DND-41 (cell line): ENCODE measurements around the gene TMEM97.

Source experiments
- EZH2 ChIP-seq: IDR thresholded peaks from 3 replicates; pipeline ENCODE4 v1.6.1; 2012; ENCODE audit warnings: borderline replicate concordance, low read depth, mild to moderate bottlenecking, moderate library complexity, low read length, inconsistent platforms; ENCODE audit not compliant: severe bottlenecking
- TF ChIP-seq, protein P1 (sequence below): IDR thresholded peaks from 2 replicates; pipeline ENCODE4 v1.5.1; 2012; ENCODE audit warnings: borderline replicate concordance, low read length, moderate library complexity, mild to moderate bottlenecking; ENCODE audit not compliant: poor library complexity, severe bottlenecking; ENCODE audit errors: extremely low read depth

DNA sequence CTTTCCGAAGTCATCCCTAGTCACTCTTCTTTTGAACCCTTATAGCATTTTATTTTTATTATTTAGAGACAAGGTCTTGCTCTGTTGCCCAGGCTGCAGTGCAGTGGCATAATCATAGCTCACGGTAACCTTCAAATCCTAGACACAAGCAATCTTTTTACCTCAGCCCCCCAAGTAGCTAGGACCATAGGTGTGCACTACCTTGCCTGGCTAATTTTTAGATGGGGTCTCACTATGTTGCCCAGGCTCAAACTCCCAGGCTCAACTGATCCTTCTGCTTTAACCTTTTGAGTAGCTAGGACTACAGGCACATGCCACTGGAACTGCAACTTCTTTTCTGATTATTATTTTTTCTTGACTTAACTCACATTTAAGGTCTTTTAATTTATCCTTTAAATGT, 33.0 kb upstream of the TMEM97 start:
- TF ChIP-seq, protein P1, sequence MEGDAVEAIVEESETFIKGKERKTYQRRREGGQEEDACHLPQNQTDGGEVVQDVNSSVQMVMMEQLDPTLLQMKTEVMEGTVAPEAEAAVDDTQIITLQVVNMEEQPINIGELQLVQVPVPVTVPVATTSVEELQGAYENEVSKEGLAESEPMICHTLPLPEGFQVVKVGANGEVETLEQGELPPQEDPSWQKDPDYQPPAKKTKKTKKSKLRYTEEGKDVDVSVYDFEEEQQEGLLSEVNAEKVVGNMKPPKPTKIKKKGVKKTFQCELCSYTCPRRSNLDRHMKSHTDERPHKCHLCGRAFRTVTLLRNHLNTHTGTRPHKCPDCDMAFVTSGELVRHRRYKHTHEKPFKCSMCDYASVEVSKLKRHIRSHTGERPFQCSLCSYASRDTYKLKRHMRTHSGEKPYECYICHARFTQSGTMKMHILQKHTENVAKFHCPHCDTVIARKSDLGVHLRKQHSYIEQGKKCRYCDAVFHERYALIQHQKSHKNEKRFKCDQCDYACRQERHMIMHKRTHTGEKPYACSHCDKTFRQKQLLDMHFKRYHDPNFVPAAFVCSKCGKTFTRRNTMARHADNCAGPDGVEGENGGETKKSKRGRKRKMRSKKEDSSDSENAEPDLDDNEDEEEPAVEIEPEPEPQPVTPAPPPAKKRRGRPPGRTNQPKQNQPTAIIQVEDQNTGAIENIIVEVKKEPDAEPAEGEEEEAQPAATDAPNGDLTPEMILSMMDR, result no peak
- TF ChIP-seq EZH2, result no peak
